Activated CD8-positive, alpha-beta memory T cell treated with anti-CD3 and anti-CD28 coated beads for 4 hours (primary cell): ENCODE measurements around the gene DOK5.
"Not testable (repeated sequence)": the region's sequence is repeated elsewhere in the genome, so short reads cannot be mapped to it uniquely, and the experiment has no call there.

Experiments
- DNase-seq, 2 donors: peaks; one replicate each; pipeline ENCODE4 v3.0.0-alpha.2; 2020; ENCODE audit warnings: low read depth in 2 of 2

The DOK5 gene

GRCh38 chr20:54470697-54471096 is 4.7 kb upstream of the DOK5 start:
- no peak for DNase-seq

GRCh38 chr20:54472607-54473006 is 2.8 kb upstream of the DOK5 start:
- DNase-seq: no peak

- no peak for DNase-seq
These were observed 2.1 kb upstream of the DOK5 start for GRCh38 chr20:54473340-54473739.

- no peak for DNase-seq
These were observed 1.3 kb upstream of the DOK5 start for GRCh38 chr20:54474046-54474445.

GRCh38 chr20:54474866-54475265 is 527 bp upstream of the DOK5 start:
- no peak for DNase-seq

GRCh38 chr20:54476169-54477009 is 996 bp downstream of the DOK5 start:
- no peak for DNase-seq

GRCh38 chr20:54477191-54477955 is 2.0 kb downstream of the DOK5 start:
- no peak for DNase-seq

- no peak for DNase-seq
These were observed 3.9 kb downstream of the DOK5 start for GRCh38 chr20:54479138-54479906.

GRCh38 chr20:54479937-54480336 is 4.5 kb downstream of the DOK5 start:
- DNase-seq: not testable (repeated sequence)

- no peak for DNase-seq
These were observed 6.0 kb downstream of the DOK5 start for GRCh38 chr20:54481442-54481841.

GRCh38 chr20:54485631-54486030 is 10.2 kb downstream of the DOK5 start:
- no peak for DNase-seq

GRCh38 chr20:54486585-54486984 is 11.2 kb downstream of the DOK5 start:
- DNase-seq: no peak

- DNase-seq: no peak
These were observed 13.0 kb downstream of the DOK5 start for GRCh38 chr20:54488442-54488841.

- no peak for DNase-seq
These were observed 16.1 kb downstream of the DOK5 start for GRCh38 chr20:54491506-54491905.

- no peak for DNase-seq
These were observed 19.1 kb downstream of the DOK5 start for GRCh38 chr20:54494303-54495006.

- DNase-seq: no peak
These were observed 22.7 kb downstream of the DOK5 start for GRCh38 chr20:54497931-54498718.

- DNase-seq: no peak
These were observed 23.7 kb downstream of the DOK5 start for GRCh38 chr20:54499111-54499510.

- DNase-seq: no peak
These were observed 26.8 kb downstream of the DOK5 start for GRCh38 chr20:54502179-54502578.

GRCh38 chr20:54506643-54507042 is 31.2 kb downstream of the DOK5 start:
- DNase-seq: no peak

- no peak for DNase-seq
These were observed 35.2 kb downstream of the DOK5 start for GRCh38 chr20:54510541-54511129.
